Measurements from ENCODE around the gene ADAM19.

The ADAM19 gene

DNA sequence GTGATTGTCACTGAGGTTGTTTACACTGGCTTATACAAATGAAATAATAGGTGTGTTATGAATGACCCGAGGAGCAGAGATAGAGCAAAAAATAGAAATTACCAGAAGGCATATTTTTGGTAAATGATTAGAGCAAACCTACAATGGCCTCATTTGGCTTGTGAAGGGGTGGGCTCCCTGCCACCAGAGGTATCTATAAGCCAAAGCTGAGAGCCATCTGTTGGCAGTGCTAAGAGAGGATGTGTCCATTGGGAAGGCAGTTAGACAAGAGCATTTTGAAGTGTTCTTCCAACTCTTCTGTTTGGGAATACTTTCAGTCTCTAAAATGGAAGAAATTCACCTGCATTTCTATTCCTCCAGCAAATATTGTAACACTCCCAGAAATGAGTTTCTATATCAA is 104.9 kb downstream of the ADAM19 start:
- Histone ChIP-seq H3K9ac (ENCODE audit: low read depth in 1 of 2, low read length in 2 of 2) (no peak overlapping the region), H3K27ac (ENCODE audit: low read depth in 2 of 2, low read length in 2 of 2) (no peak overlapping the region), H3K4me1 (ENCODE audit: control insufficient read depth in 2 of 2, insufficient read depth in 2 of 2, low read length in 2 of 2) (no peaks in the 10 kb centered on the region), H3K9me3 (ENCODE audit: control insufficient read depth in 2 of 2, low read length in 2 of 2) (no peaks in the 10 kb centered on the region), H3K36me3 (ENCODE audit: control insufficient read depth in 2 of 2, insufficient read depth in 2 of 2, low read length in 2 of 2) (no peaks in the 10 kb centered on the region), H3K27me3 (ENCODE audit: control insufficient read depth in 2 of 2, insufficient read depth in 2 of 2, low read length in 2 of 2) (no peaks in the 10 kb centered on the region), H3K4me3 (ENCODE audit: low read length in 2 of 2) (no peak overlapping the region)

DNA sequence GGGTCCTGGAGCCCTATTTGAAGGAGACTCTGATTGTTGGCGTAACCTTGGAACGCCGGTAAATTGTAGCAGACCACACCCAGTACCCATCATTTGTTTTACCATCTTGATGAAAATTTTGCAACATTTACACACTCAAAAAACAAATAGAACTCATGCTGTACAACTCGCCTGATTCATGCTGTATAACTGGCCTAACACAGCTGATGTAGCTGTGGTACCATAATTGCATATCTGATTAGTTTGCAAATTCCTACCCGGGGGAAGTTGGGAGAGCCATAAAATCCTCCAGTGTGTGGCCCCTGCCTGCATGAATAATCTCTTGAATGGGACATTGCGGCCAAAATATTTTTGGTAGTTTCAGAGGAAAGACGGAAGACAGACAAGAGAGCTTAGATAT is 105.9 kb downstream of the ADAM19 start:
- Histone ChIP-seq H3K9me3 (ENCODE audit: control insufficient read depth in 2 of 2, low read length in 2 of 2) (no peaks in the 10 kb centered on the region), H3K4me3 (ENCODE audit: low read length in 2 of 2) (no peak overlapping the region), H3K27ac (ENCODE audit: low read depth in 2 of 2, low read length in 2 of 2) (no peak overlapping the region), H3K4me1 (ENCODE audit: control insufficient read depth in 2 of 2, insufficient read depth in 2 of 2, low read length in 2 of 2) (no peaks in the 10 kb centered on the region), H3K9ac (ENCODE audit: low read depth in 1 of 2, low read length in 2 of 2) (no peak overlapping the region), H3K27me3 (ENCODE audit: control insufficient read depth in 2 of 2, insufficient read depth in 2 of 2, low read length in 2 of 2) (no peaks in the 10 kb centered on the region), H3K36me3 (ENCODE audit: control insufficient read depth in 2 of 2, insufficient read depth in 2 of 2, low read length in 2 of 2) (no peaks in the 10 kb centered on the region)

DNA sequence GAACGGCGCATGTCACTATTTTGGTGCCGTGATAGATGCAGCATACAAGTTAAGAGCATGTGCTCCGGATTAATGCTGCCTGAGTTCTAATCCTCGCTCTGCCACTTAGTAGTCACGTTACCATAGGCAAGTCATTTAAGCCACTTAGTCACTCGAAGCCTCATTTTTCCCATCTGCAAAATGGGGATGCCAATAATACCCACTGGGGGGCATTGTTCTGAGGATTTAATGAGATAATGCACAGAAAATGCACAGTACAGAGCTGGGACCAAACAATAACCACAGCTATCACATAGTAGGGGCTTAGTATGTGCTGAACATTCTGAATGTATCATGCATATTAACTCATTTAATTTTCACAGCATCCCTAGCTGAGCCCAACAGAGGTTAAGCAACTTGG is 106.5 kb downstream of the ADAM19 start:
- H3K36me3 ChIP-seq (ENCODE audit: control insufficient read depth in 2 of 2, insufficient read depth in 2 of 2, low read length in 2 of 2) = no peaks in the 10 kb centered on the region

DNA sequence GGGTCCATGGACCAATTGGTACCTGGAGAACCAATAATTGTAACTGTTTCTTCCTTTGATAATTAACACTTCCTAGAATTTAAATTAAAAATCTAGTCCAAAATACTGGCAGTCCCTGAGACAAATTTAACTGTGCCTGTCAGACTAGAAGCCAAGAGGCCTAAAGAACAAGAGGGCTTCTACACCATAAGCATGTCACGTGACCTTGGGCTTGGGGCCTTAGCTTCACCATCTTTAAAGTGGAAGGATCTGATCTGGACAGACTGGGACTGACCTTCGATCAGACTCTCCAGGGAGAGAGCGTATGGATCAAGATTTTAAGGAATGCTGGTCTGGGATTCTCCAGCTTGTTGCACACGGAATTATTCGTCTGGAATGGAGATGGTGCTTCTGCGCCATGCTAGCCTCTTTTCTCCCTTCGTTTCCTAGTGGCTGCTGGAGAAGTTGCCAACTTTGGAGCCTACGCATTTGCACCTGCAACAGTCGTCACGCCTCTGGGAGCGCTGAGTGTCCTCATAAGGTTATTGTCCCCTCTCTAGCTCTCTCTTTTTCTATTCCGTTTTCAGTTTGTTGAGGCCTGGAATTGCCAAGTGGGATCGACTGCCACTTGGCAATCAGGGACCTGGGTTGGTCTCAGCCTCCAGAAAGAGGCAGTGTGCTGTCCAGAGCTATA is 107.1 kb downstream of the ADAM19 start:
- Histone ChIP-seq H3K4me1 (ENCODE audit: control insufficient read depth in 2 of 2, insufficient read depth in 2 of 2, low read length in 2 of 2) (no peaks in the 10 kb centered on the region), H3K36me3 (ENCODE audit: control insufficient read depth in 2 of 2, insufficient read depth in 2 of 2, low read length in 2 of 2) (no peaks in the 10 kb centered on the region), H3K27me3 (ENCODE audit: control insufficient read depth in 2 of 2, insufficient read depth in 2 of 2, low read length in 2 of 2) (no peaks in the 10 kb centered on the region), H3K27ac (ENCODE audit: low read depth in 2 of 2, low read length in 2 of 2) (no peak overlapping the region), H3K9me3 (ENCODE audit: control insufficient read depth in 2 of 2, low read length in 2 of 2) (no peaks in the 10 kb centered on the region), H3K9ac (ENCODE audit: low read depth in 1 of 2, low read length in 2 of 2) (no peak overlapping the region), H3K4me3 (ENCODE audit: low read length in 2 of 2) (no peak overlapping the region)

More for the DNA sequence above, 106.5 kb downstream of the ADAM19 start:
- no peak overlapping the region for H3K9ac ChIP-seq (ENCODE audit: low read depth in 1 of 2, low read length in 2 of 2)
- no peaks in the 10 kb centered on the region for H3K4me1 ChIP-seq (ENCODE audit: control insufficient read depth in 2 of 2, insufficient read depth in 2 of 2, low read length in 2 of 2)
- H3K9me3 ChIP-seq (ENCODE audit: control insufficient read depth in 2 of 2, low read length in 2 of 2) = no peaks in the 10 kb centered on the region
- H3K4me3 ChIP-seq (ENCODE audit: low read length in 2 of 2) = no peak overlapping the region
- H3K27me3 ChIP-seq (ENCODE audit: control insufficient read depth in 2 of 2, insufficient read depth in 2 of 2, low read length in 2 of 2) = no peaks in the 10 kb centered on the region
- H3K27ac ChIP-seq (ENCODE audit: low read depth in 2 of 2, low read length in 2 of 2) = no peak overlapping the region

DNA sequence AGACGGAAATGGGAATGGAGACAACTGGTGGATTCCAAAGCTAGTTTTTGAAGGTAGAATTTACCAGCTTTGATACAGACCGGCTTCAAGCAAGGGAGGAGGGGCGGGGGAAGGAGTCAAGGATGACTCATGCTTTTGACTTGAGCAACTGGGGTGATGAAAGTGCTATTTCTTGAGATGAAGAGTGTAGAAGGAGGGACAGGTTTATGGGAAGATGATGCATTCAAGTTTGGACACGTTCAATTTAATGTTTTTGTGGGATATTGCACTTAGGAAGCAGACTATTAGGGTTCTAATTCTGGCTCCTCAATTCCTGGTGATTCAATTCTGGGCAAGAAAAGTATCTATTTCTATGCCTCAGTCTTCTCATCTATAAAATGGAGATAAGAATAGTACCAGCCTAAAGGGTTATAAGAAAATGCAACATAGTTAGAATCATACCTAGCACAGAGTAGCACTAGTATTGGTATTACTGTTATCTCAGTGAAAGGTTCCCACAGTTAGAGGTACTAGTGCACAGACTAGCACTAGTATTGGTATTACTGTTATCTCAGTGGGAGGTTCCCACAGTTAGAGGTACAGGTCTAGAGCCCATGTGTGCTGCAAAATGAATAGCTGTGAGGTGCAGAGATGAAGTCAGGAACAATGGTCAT is 110.9 kb downstream of the ADAM19 start:
- Histone ChIP-seq H3K4me1 (ENCODE audit: control insufficient read depth in 2 of 2, insufficient read depth in 2 of 2, low read length in 2 of 2) (peaks cover 0 to 10% of the 10 kb centered on the region in 2 donors), H3K27ac (ENCODE audit: low read depth in 2 of 2, low read length in 2 of 2) (peak overlapping the region; percentile 28 to 62), H3K9me3 (ENCODE audit: control insufficient read depth in 2 of 2, low read length in 2 of 2) (no peaks in the 10 kb centered on the region), H3K36me3 (ENCODE audit: control insufficient read depth in 2 of 2, insufficient read depth in 2 of 2, low read length in 2 of 2) (no peaks in the 10 kb centered on the region), H3K4me3 (ENCODE audit: low read length in 2 of 2) (no peak overlapping the region), H3K27me3 (ENCODE audit: control insufficient read depth in 2 of 2, insufficient read depth in 2 of 2, low read length in 2 of 2) (peaks cover 10 to 12% of the 10 kb centered on the region in 2 donors), H3K9ac (ENCODE audit: low read depth in 1 of 2, low read length in 2 of 2) (no peak overlapping the region)

DNA sequence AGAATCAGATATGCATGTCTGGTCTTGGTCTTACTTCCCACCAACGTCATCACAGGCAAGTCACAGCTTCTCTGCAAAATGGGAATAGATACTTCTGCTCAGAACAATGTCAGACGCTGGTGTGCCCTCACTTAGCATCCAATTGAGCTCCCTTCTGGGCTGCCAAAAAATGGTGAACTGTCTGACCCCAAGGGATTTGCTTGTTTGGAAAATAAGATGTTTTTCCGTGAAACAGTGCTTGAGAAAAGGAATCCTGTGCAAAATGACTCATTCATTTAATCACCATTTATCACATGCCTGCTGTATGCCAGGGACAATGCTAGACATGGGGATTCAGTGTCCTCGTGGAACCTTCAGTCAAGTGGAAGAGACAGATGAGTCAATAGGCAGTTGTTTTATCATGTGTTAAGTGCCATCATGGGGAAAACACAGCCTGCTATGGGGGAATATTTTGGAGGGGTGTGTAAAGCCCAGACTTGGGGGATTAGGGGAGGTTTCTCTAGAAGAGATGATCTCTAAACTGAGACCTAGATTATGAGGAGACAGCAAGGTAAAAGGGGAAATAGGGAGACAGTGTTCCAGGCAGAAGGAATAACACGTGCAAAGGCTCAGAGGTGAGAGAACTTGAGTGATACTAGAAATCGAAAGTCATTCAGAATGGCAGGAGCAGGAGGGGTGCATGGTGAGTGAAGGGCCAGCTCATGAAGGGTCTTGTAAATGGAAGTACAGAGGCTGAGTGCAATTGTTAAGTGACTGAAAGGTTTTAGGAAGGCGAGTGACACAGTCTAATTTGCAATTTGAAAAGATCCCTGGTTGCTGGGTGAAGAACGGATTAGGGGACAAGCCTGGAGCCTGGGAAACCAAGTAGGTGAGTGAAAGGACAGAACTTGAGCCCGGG is 111.7 kb downstream of the ADAM19 start:
- H3K27ac ChIP-seq (ENCODE audit: low read depth in 2 of 2, low read length in 2 of 2) = peak overlapping the region; percentile 28 to 62
- no peaks in the 10 kb centered on the region for H3K9me3 ChIP-seq (ENCODE audit: control insufficient read depth in 2 of 2, low read length in 2 of 2)
- peaks cover 0 to 11% of the 10 kb centered on the region in 2 donors for H3K4me1 ChIP-seq (ENCODE audit: control insufficient read depth in 2 of 2, insufficient read depth in 2 of 2, low read length in 2 of 2)
- no peak overlapping the region for H3K4me3 ChIP-seq (ENCODE audit: low read length in 2 of 2)
- H3K36me3 ChIP-seq (ENCODE audit: control insufficient read depth in 2 of 2, insufficient read depth in 2 of 2, low read length in 2 of 2) = no peaks in the 10 kb centered on the region
- peaks cover 13% of the 10 kb centered on the region in 2 donors for H3K27me3 ChIP-seq (ENCODE audit: control insufficient read depth in 2 of 2, insufficient read depth in 2 of 2, low read length in 2 of 2)
- H3K9ac ChIP-seq (ENCODE audit: low read depth in 1 of 2, low read length in 2 of 2) = no peak overlapping the region

DNA sequence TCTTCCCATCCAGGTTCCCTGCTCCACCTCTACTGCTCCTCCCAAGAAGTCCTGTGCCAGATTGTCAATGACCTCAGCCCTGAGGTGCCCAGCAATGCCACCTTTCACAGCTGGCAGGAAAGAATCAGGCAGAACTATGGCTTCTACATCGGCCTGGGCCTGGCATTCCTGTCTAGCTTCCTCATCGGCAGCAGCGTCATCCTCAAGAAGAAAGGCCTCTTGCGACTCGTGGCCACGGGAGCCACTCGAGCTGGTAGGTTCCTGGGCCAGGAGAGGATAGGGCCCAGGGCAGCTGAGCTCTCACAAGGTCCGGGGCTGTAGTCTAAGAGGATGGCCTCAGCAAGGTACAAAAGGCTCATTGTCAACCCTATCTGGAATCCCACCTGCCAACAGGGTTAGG is 112.5 kb downstream of the ADAM19 start:
- H3K9ac ChIP-seq (ENCODE audit: low read depth in 1 of 2, low read length in 2 of 2) = no peak overlapping the region
- no peaks in the 10 kb centered on the region for H3K36me3 ChIP-seq (ENCODE audit: control insufficient read depth in 2 of 2, insufficient read depth in 2 of 2, low read length in 2 of 2)
- peaks cover 13% of the 10 kb centered on the region in 2 donors for H3K27me3 ChIP-seq (ENCODE audit: control insufficient read depth in 2 of 2, insufficient read depth in 2 of 2, low read length in 2 of 2)
- H3K27ac ChIP-seq (ENCODE audit: low read depth in 2 of 2, low read length in 2 of 2) = peak overlapping the region in 1 of 2 donors; percentile 3
- no peak overlapping the region for H3K4me3 ChIP-seq (ENCODE audit: low read length in 2 of 2)
- peaks cover 0 to 11% of the 10 kb centered on the region in 2 donors for H3K4me1 ChIP-seq (ENCODE audit: control insufficient read depth in 2 of 2, insufficient read depth in 2 of 2, low read length in 2 of 2)
- H3K9me3 ChIP-seq (ENCODE audit: control insufficient read depth in 2 of 2, low read length in 2 of 2) = no peaks in the 10 kb centered on the region

DNA sequence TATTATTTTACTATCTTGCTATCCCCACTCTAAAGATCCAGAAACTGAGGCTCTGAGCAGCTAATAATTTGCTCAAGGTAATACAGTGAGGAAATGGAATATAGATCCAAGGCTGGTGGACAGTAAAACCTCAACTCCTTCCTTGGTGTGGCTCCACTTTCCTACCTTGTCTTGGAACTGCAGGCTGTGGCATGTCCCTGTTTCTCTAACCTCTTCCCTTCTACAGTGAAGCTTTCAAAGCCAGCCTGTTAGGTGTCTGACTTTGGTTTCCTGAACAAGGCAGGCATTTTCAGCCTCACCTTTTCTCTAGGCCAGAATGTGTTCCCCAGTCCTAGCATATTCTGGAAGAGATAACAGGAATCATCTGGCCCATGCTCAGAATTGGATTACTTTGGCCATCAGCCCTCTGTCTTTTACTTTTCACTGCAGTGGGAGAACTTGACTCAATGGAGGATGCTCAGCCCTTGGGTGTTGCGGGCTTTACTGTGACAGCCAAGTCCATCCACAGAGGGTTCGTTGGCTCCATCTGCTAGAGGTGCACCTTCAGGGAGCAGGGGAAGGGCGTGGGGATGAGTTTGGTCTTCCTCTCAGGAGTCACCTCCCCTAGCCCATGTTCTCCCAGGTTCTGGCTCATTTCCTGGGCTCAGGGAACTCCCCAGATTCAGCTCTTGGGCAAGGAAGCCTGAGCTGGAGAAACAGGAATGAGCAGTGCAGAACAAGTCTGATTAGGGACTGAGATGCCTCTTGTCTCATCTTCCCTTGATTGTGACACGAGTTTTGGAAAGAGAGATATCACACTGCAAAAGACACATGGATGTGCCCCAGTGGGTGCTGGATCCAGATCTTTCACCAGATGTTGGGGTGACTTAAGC is 114.4 kb downstream of the ADAM19 start:
- H3K9me3 ChIP-seq (ENCODE audit: control insufficient read depth in 2 of 2, low read length in 2 of 2) = no peaks in the 10 kb centered on the region
- H3K27me3 ChIP-seq (ENCODE audit: control insufficient read depth in 2 of 2, insufficient read depth in 2 of 2, low read length in 2 of 2) = peaks cover 13% of the 10 kb centered on the region in 2 donors
- H3K4me3 ChIP-seq (ENCODE audit: low read length in 2 of 2) = no peak overlapping the region
- H3K4me1 ChIP-seq (ENCODE audit: control insufficient read depth in 2 of 2, insufficient read depth in 2 of 2, low read length in 2 of 2) = peaks cover 0 to 11% of the 10 kb centered on the region in 2 donors
- no peaks in the 10 kb centered on the region for H3K36me3 ChIP-seq (ENCODE audit: control insufficient read depth in 2 of 2, insufficient read depth in 2 of 2, low read length in 2 of 2)
- H3K9ac ChIP-seq (ENCODE audit: low read depth in 1 of 2, low read length in 2 of 2) = no peak overlapping the region
- H3K27ac ChIP-seq (ENCODE audit: low read depth in 2 of 2, low read length in 2 of 2) = no peak overlapping the region

DNA sequence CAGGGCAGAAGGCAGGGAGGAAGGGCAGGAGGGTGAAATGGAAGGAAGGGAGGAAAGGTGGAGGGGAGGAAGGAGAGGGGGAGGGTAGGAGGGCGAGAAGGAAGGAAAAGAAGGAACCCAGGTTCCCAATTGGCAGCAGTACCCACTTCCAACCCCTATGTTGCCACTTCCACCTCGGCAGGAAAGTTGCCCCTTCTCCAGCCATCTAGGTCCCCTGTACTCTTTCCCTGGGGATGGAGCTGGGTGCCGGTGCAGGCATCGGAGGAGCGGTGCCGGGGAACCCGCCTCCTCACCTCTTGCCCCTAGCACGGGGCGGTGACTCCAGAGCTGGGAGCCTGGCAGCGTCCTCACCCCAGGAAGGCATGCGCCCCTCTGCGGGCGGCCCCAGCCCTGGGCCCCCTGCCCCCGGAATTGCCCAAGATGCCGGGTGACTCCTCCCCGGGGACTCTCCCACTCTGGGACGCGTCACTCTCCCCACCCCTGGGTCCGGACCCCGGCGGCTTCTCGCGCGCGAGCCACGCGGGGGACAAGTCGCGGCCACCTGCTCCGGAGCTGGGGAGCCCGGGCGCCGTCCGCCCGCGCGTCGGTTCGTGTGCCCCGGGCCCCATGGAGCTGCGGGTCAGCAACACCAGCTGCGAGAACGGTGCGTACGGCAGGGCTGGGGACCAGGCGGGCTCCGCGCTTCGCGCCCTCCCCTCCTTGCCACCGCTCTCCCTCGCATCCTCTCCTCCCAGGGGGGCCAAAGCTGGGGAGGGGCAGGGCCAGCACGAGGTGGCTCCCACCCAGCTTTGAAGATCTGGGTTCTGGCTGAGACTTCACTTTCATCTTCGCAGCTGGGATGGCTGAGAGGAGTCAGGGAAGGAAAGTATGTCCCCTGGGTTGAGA is 115.6 kb downstream of the ADAM19 start, which contains the start of gene NIPAL4:
TSS of gene NIPAL4 (plus strand) at position 499 of the 885 bp plus-strand sequence. CDS start at position 607, 108 bp downstream.
- Histone ChIP-seq H3K4me1 (ENCODE audit: control insufficient read depth in 2 of 2, insufficient read depth in 2 of 2, low read length in 2 of 2) (peaks cover 0 to 11% of the 10 kb centered on the region in 2 donors), H3K27ac (ENCODE audit: low read depth in 2 of 2, low read length in 2 of 2) (no peak within 1 kb of the TSS), H3K4me3 (ENCODE audit: low read length in 2 of 2) (peak within 1 kb of the TSS; percentile 47 to 55)

More for the DNA sequence above, 115.6 kb downstream of the ADAM19 start, which contains the start of gene NIPAL4:
- Histone ChIP-seq H3K9me3 (ENCODE audit: control insufficient read depth in 2 of 2, low read length in 2 of 2) (no peaks in the 10 kb centered on the region), H3K9ac (ENCODE audit: low read depth in 1 of 2, low read length in 2 of 2) (peak within 1 kb of the TSS in 1 of 2 donors; percentile 31), H3K27me3 (ENCODE audit: control insufficient read depth in 2 of 2, insufficient read depth in 2 of 2, low read length in 2 of 2) (peaks cover 13% of the 10 kb centered on the region in 2 donors), H3K36me3 (ENCODE audit: control insufficient read depth in 2 of 2, insufficient read depth in 2 of 2, low read length in 2 of 2) (no peaks in the 10 kb centered on the region)
